ENCODE results near the gene RAP1GAP2.

DNA sequence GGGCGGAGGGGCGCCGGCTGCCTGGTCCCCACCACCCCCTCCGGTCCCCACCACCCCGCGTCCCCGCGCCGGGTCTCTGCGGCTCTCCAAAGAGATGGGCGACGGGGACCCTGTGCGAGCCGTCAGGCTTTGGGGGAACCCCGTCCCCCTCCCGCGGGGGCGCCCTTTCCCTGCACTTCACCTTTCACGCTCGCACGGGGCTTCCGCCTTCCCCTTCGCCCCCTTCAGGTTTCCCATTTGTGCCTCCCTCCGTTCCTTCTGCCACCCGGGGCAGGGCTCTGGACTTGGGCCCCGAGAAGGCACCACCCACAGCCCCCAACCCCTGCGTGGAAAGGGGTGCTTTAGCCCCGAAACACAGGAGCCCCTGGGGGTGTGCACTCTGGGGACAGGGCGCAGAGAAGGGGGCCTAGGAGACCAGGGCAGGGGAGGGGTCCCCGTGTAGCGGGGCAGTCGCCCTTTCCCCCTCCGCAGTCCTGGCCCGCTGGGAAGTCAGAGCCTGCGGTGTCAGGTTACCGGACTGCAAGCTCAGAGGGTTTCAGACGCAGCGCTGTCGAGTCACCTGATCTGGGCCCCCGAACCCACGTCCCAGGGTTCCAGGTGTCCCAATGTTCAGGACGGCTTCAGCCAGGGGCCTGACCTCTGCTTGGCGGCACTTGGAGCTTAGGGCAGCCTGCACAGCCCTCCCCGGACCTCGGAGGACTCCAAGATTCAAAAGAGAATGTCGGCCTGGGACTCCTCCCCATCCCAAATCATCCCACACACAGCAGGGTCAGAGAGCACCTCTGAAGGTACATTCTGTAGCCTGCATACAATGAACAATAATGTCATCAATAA is 40.1 kb upstream of the RAP1GAP2 start:
- TF ChIP-seq, protein P1, sequence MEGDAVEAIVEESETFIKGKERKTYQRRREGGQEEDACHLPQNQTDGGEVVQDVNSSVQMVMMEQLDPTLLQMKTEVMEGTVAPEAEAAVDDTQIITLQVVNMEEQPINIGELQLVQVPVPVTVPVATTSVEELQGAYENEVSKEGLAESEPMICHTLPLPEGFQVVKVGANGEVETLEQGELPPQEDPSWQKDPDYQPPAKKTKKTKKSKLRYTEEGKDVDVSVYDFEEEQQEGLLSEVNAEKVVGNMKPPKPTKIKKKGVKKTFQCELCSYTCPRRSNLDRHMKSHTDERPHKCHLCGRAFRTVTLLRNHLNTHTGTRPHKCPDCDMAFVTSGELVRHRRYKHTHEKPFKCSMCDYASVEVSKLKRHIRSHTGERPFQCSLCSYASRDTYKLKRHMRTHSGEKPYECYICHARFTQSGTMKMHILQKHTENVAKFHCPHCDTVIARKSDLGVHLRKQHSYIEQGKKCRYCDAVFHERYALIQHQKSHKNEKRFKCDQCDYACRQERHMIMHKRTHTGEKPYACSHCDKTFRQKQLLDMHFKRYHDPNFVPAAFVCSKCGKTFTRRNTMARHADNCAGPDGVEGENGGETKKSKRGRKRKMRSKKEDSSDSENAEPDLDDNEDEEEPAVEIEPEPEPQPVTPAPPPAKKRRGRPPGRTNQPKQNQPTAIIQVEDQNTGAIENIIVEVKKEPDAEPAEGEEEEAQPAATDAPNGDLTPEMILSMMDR (conservative IDR thresholded peaks at IDR 0.05; ENCODE audit: low read length), result no peak
- no peak for TF ChIP-seq EZH2phosphoT487 (IDR thresholded peaks at IDR 0.05; ENCODE audit: borderline replicate concordance, low read depth, low read length)
